H9 (cell line): ENCODE results near the gene LRMDA. TPM values are rescaled to one million over a fixed set of nuclear protein-coding genes. Genes with fewer than 3 reads are reported as not detected.

Experiments used
- DNase-seq: peaks from one replicate; pipeline ENCODE4 v3.0.0-alpha.2; 2017
- H2AFZ ChIP-seq: one replicate; pipeline ENCODE4 v1.6.1; 2013; ENCODE audit warnings: mild to moderate bottlenecking, low read length, control low read depth, moderate library complexity
- H2AK5ac ChIP-seq: 2 replicates; pipeline ENCODE4 v1.6.1; 2013; ENCODE audit warnings: low read length, control low read depth, mixed read lengths; ENCODE audit not compliant: insufficient read length
- H2BK120ac ChIP-seq: one replicate; pipeline ENCODE4 v1.6.1; 2013; ENCODE audit warnings: low read depth, mild to moderate bottlenecking, low read length, control low read depth, inconsistent platforms; ENCODE audit not compliant: poor library complexity, severe bottlenecking
- H2BK12ac ChIP-seq: 2 replicates; pipeline ENCODE4 v1.6.1; 2013; ENCODE audit warnings: low read length, control low read depth, mixed read lengths, low read depth; ENCODE audit not compliant: insufficient read length
- H2BK15ac ChIP-seq: 2 replicates; pipeline ENCODE4 v1.6.1; 2013; ENCODE audit warnings: low read depth, low read length, control low read depth
- H2BK20ac ChIP-seq: one replicate; pipeline ENCODE4 v1.6.1; 2013; ENCODE audit warnings: low read depth, mild to moderate bottlenecking, low read length, control low read depth, inconsistent platforms; ENCODE audit not compliant: poor library complexity, severe bottlenecking
- H2BK5ac ChIP-seq: 2 replicates; pipeline ENCODE4 v1.6.1; 2013; ENCODE audit warnings: low read length, control low read depth, mixed read lengths; ENCODE audit not compliant: insufficient read length
- H3K14ac ChIP-seq: 2 replicates; pipeline ENCODE4 v1.6.1; 2013; ENCODE audit warnings: low read length, control low read depth; ENCODE audit not compliant: insufficient read depth
- H3K18ac ChIP-seq: 2 replicates; pipeline ENCODE4 v1.6.1; 2013; ENCODE audit warnings: low read depth, mild to moderate bottlenecking, mixed read lengths, low read length, control low read depth; ENCODE audit not compliant: insufficient read length
- H3K23ac ChIP-seq: 2 replicates; pipeline ENCODE4 v1.6.1; 2013; ENCODE audit warnings: low read length, control low read depth, mixed read lengths, low read depth; ENCODE audit not compliant: insufficient read length
- H3K23me2 ChIP-seq: 2 replicates; pipeline ENCODE4 v1.6.1; 2013; ENCODE audit warnings: low read depth, mild to moderate bottlenecking, mixed read lengths, low read length, control low read depth; ENCODE audit not compliant: insufficient read length, poor library complexity, severe bottlenecking
- H3K27ac ChIP-seq: 2 replicates; pipeline ENCODE4 v1.5.1; 2013; ENCODE audit warnings: low read length, control low read depth, mixed read lengths, low read depth; ENCODE audit not compliant: insufficient read length
- H3K27me3 ChIP-seq: 2 replicates; pipeline ENCODE4 v1.6.1; 2013; ENCODE audit warnings: low read length, control low read depth, inconsistent platforms; ENCODE audit not compliant: insufficient read depth
- H3K4ac ChIP-seq: 2 replicates; pipeline ENCODE4 v1.6.1; 2013; ENCODE audit warnings: low read depth, mild to moderate bottlenecking, control low read depth, inconsistent platforms, low read length, moderate library complexity
- H3K4me1 ChIP-seq: 2 replicates; pipeline ENCODE4 v1.6.1; 2013; ENCODE audit warnings: low read length, control low read depth, inconsistent platforms; ENCODE audit not compliant: insufficient read depth
- H3K4me2 ChIP-seq: 2 replicates; pipeline ENCODE4 v1.6.1; 2013; ENCODE audit warnings: low read length, control low read depth, mixed read lengths; ENCODE audit not compliant: insufficient read length, insufficient read depth
- H3K56ac ChIP-seq: 2 replicates; pipeline ENCODE4 v1.6.1; 2013; ENCODE audit warnings: low read depth, mild to moderate bottlenecking, mixed read lengths, low read length, control low read depth; ENCODE audit not compliant: insufficient read length
- H3K79me1 ChIP-seq: 2 replicates; pipeline ENCODE4 v1.6.1; 2013; ENCODE audit warnings: low read depth, mild to moderate bottlenecking, moderate library complexity, low read length, control low read depth, inconsistent platforms; ENCODE audit not compliant: insufficient read depth, poor library complexity, severe bottlenecking
- H3K79me2 ChIP-seq: 2 replicates; pipeline ENCODE4 v1.6.1; 2013; ENCODE audit warnings: low read length, control low read depth, inconsistent platforms; ENCODE audit not compliant: insufficient read depth
- H3K9ac ChIP-seq: 2 replicates; pipeline ENCODE4 v1.6.1; 2013; ENCODE audit warnings: low read length, control low read depth, mixed read lengths; ENCODE audit not compliant: insufficient read length; ENCODE audit errors: extremely low read depth
- H3K9me3 ChIP-seq: one replicate; pipeline ENCODE4 v1.6.1; 2013; ENCODE audit warnings: low read depth, low read length, inconsistent platforms; ENCODE audit not compliant: control insufficient read depth
- H3T11ph ChIP-seq: one replicate; pipeline ENCODE4 v1.6.1; 2013; ENCODE audit warnings: mild to moderate bottlenecking, low read length, control low read depth, inconsistent platforms
- H4K20me1 ChIP-seq: one replicate; pipeline ENCODE4 v1.6.1; 2013; ENCODE audit not compliant: control insufficient read depth, insufficient read length, insufficient read depth
- H4K5ac ChIP-seq: 2 replicates; pipeline ENCODE4 v1.6.1; 2013; ENCODE audit warnings: low read depth, mild to moderate bottlenecking, mixed read lengths, low read length, control low read depth; ENCODE audit not compliant: insufficient read length
- H4K8ac ChIP-seq: replicated peaks from 2 replicates; pipeline ENCODE4 v1.6.1; 2013; ENCODE audit warnings: low read length, control low read depth, mixed read lengths, low read depth; ENCODE audit not compliant: insufficient read length
- H4K91ac ChIP-seq: 2 replicates; pipeline ENCODE4 v1.6.1; 2013; ENCODE audit warnings: low read depth, mild to moderate bottlenecking, moderate library complexity, mixed read lengths, low read length, control low read depth; ENCODE audit not compliant: insufficient read length
- H3K27ac Mint-ChIP-seq, 3 experiments: 2 replicates in 2 of 3; 3 replicates in 1 of 3; pipeline ENCODE4 v1.8.0; 2020 to 2021; ENCODE audit warnings: mixed read lengths in 3 of 3, mild to moderate bottlenecking in 1 of 3, moderate library complexity in 1 of 3
- H3K27me3 Mint-ChIP-seq: 2 replicates; pipeline ENCODE4 v1.8.0; 2021; ENCODE audit warnings: low read depth, mild to moderate bottlenecking, moderate library complexity, mixed read lengths
- H3K36me3 Mint-ChIP-seq, 3 experiments: 2 replicates in 2 of 3; 3 replicates in 1 of 3; pipeline ENCODE4 v1.8.0; 2020 to 2021; ENCODE audit warnings: low read depth in 3 of 3, mixed read lengths in 3 of 3; ENCODE audit not compliant: insufficient read depth in 1 of 3
- H3K4me1 Mint-ChIP-seq, 2 experiments: 2 replicates each; pipeline ENCODE4 v1.8.0; 2020; ENCODE audit warnings: mixed read lengths in 2 of 2
- H3K4me3 Mint-ChIP-seq, 2 experiments: 2 replicates in 1 of 2; 3 replicates in 1 of 2; pipeline ENCODE4 v1.8.0; 2020 to 2021; ENCODE audit warnings: mild to moderate bottlenecking in 2 of 2, mixed read lengths in 2 of 2, moderate library complexity in 1 of 2
- H3K9me3 Mint-ChIP-seq, 2 experiments: 2 replicates in 1 of 2; 3 replicates in 1 of 2; pipeline ENCODE4 v1.8.0; 2020; ENCODE audit warnings: mild to moderate bottlenecking in 2 of 2, mixed read lengths in 2 of 2, moderate library complexity in 1 of 2
- WGBS: extraction: QIAGEN DNeasy Blood & Tissue Kit; methylation state at CpG from one replicate; pipeline ENCODE4 v1.1.7; 2013; ENCODE audit warnings: missing lambda C conversion rate, low lambda C conversion rate, mixed read lengths; ENCODE audit not compliant: insufficient read length; ENCODE audit errors: extremely low coverage; 5-methylcytosine and 5-hydroxymethylcytosine counted together
- total RNA-seq: library from RNA; stranded (reverse); gene quantifications from 2 replicates; pipeline ENCODE4 v1.2.1, GENCODE V29; 2021
- TF ChIP-seq, protein P1 (sequence below): fragments of 200-600 bp; sonication (generic); conservative IDR thresholded peaks from 3 replicates; pipeline ENCODE4 v1.8.0; 2021; ENCODE audit warnings: antibody characterized with exemption, mild to moderate bottlenecking

Gene LRMDA
- total RNA-seq, 1 experiment from 2014 or later = 1.8 TPM

GRCh38 chr10:75394221-75394620 lies 37.2 kb upstream of the LRMDA start:
- Histone ChIP-seq H3K4ac (no peak overlapping the region), H4K8ac (no peak overlapping the region), H3K56ac (no peak overlapping the region), H2BK5ac (no peak overlapping the region), H3K9ac (no peak overlapping the region), H3K27ac (no peak overlapping the region), H3K27me3 (peaks cover 55% of the 10 kb centered on the region), H3K4me2 (no peak overlapping the region), H3K14ac (no peak overlapping the region), H3K23ac (no peak overlapping the region), H2BK12ac (no peak overlapping the region), H3K79me2 (no peaks in the 10 kb centered on the region), H3K18ac (no peak overlapping the region), H4K91ac (no peak overlapping the region), H4K5ac (no peak overlapping the region), H3K23me2 (peaks cover 8% of the 10 kb centered on the region), H3K79me1 (no peaks in the 10 kb centered on the region), H2AFZ (no peak overlapping the region), H2BK20ac (no peak overlapping the region), H3K4me1 (no peaks in the 10 kb centered on the region; the same call in 1 of the 2 replicates), H3K9me3 (no peaks in the 10 kb centered on the region), H4K20me1 (no peaks in the 10 kb centered on the region), H3T11ph (no peak overlapping the region), H2BK120ac (no peak overlapping the region), H2BK15ac (no peak overlapping the region), H2AK5ac (no peak overlapping the region)
- no CpG with 5 or more reads among the region's 7 CpGs for WGBS
- TF ChIP-seq, protein P1, sequence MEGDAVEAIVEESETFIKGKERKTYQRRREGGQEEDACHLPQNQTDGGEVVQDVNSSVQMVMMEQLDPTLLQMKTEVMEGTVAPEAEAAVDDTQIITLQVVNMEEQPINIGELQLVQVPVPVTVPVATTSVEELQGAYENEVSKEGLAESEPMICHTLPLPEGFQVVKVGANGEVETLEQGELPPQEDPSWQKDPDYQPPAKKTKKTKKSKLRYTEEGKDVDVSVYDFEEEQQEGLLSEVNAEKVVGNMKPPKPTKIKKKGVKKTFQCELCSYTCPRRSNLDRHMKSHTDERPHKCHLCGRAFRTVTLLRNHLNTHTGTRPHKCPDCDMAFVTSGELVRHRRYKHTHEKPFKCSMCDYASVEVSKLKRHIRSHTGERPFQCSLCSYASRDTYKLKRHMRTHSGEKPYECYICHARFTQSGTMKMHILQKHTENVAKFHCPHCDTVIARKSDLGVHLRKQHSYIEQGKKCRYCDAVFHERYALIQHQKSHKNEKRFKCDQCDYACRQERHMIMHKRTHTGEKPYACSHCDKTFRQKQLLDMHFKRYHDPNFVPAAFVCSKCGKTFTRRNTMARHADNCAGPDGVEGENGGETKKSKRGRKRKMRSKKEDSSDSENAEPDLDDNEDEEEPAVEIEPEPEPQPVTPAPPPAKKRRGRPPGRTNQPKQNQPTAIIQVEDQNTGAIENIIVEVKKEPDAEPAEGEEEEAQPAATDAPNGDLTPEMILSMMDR = no peak
- peaks cover 8 to 19% of the 10 kb centered on the region in 2 experiments for H3K4me1 Mint-ChIP-seq
- no peak overlapping the region for H3K27ac Mint-ChIP-seq
- H3K9me3 Mint-ChIP-seq = peaks cover 0 to 8% of the 10 kb centered on the region in 2 experiments; a peak in 1 of 5 replicates
- no peaks in the 10 kb centered on the region; a peak in 1 of 7 replicates for H3K36me3 Mint-ChIP-seq
- H3K4me3 Mint-ChIP-seq = no peak overlapping the region
- H3K27me3 Mint-ChIP-seq = peaks cover 98% of the 10 kb centered on the region
- DNase-seq = no peak
